SU-DHL-6 (cell line): ENCODE data around the gene NAV2.

Source experiments
- EZH2phosphoT487 ChIP-seq: fragments of 200-600 bp; sonication (generic), shearing (Covaris generic); conservative IDR thresholded peaks from 2 replicates; pipeline ENCODE4 v1.6.1; 2018; ENCODE audit warnings: mild to moderate bottlenecking, antibody characterized with exemption, low read length, moderate library complexity, mixed read lengths
- TF ChIP-seq, protein P1 (sequence below): fragments of 200-600 bp; sonication (generic); IDR thresholded peaks from one replicate; pipeline ENCODE4 v1.5.1; 2017; ENCODE audit warnings: antibody characterized with exemption, mild to moderate bottlenecking, low read length, moderate library complexity; ENCODE audit not compliant: insufficient read depth, poor library complexity, severe bottlenecking

DNA sequence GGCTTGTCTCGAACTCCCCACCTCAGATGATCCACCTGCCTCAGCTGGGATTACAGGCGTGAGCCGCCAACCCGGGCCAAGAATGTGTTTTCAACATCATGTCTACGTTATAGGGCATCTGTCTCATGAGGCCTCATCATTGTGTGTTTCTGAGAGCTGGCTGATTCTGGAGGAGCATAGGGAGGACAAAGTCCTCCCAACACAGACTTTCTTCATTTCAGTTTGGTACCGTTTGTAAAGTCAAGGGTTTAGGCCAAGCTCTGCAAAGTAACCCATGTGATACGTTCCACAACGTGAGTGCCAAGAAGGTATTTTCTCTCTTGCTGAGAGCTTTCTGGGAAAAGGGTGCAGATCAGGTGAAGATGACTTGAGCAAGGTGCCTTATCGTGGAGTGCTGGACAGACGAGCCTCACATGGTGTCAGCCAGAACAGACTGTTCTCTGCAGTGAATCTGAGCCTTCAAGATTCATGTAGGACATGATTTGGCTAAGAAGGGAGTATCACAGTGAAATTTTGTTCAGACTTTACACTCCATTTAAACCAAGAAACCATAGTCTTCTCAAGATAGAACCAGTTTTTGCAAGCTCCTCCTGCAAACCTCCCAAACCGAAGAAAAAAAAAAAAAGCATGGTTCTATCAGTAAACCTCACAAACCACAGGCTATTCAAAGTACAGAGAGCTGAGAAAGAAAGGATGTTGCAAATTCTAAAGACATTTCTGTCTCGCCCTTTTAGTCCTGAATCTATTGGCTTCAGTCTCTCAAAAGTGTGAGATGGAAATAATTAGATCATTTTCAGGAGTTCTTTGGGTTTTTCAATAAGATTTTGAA lies 376.0 kb downstream of the NAV2 start:
- TF ChIP-seq, protein P1, sequence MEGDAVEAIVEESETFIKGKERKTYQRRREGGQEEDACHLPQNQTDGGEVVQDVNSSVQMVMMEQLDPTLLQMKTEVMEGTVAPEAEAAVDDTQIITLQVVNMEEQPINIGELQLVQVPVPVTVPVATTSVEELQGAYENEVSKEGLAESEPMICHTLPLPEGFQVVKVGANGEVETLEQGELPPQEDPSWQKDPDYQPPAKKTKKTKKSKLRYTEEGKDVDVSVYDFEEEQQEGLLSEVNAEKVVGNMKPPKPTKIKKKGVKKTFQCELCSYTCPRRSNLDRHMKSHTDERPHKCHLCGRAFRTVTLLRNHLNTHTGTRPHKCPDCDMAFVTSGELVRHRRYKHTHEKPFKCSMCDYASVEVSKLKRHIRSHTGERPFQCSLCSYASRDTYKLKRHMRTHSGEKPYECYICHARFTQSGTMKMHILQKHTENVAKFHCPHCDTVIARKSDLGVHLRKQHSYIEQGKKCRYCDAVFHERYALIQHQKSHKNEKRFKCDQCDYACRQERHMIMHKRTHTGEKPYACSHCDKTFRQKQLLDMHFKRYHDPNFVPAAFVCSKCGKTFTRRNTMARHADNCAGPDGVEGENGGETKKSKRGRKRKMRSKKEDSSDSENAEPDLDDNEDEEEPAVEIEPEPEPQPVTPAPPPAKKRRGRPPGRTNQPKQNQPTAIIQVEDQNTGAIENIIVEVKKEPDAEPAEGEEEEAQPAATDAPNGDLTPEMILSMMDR: no peak
- no peak for TF ChIP-seq EZH2phosphoT487
